AG09309 (cell line): ENCODE data around the gene SRRD.

Experiments used
- DNase-seq: peaks from one replicate; pipeline ENCODE4 v3.0.0-alpha.2; 2010; ENCODE audit warnings: low read depth
- H3K4me3 ChIP-seq: 2 replicates; pipeline ENCODE4 v1.5.1; 2011; ENCODE audit warnings: mild to moderate bottlenecking, low read depth, low read length, moderate library complexity; ENCODE audit not compliant: control insufficient read depth
- CTCF ChIP-seq: IDR thresholded peaks from 2 replicates; pipeline ENCODE4 v1.5.1; 2011; ENCODE audit warnings: mild to moderate bottlenecking, low read depth, low read length, inconsistent platforms; ENCODE audit not compliant: insufficient read depth, control insufficient read depth; ENCODE audit errors: missing control alignments

SRRD gene

DNA sequence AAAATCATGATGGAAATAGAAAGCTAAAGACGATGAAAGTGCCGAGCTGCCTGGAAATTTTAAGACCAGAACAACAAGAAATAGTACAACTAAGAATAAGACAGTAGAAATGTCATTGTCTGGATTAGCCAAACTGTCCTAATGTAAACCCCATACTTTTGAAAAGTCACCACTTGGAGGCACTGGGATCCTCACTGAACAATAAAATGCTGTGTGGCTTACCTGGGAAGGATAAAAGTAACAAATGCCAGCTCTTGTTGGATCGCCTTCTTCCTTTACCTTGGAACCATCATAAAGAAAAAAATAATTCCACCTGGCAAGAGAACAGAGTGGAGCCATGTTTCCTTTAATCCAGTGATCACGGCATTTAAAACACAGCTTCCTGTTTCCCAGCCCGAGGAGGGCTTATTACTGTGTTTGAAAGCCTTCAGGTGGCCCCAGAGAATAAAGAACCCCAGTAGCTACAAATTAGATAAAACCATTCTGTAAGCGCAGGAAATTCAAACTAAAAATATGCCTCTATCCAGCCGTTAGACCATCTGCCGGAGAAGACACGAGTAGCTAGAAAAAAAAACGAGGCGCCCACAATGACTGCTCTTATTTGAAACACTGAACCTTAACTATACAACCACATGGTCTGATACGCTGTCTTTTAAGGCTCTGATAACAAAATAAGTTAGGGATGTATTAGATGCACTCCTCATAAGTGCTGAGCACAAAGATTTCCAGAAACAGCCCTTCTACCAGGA lies 4.5 kb upstream of the SRRD start:
- DNase-seq, result no peak
- no peak overlapping the region for H3K4me3 ChIP-seq
- no peak for TF ChIP-seq CTCF

DNA sequence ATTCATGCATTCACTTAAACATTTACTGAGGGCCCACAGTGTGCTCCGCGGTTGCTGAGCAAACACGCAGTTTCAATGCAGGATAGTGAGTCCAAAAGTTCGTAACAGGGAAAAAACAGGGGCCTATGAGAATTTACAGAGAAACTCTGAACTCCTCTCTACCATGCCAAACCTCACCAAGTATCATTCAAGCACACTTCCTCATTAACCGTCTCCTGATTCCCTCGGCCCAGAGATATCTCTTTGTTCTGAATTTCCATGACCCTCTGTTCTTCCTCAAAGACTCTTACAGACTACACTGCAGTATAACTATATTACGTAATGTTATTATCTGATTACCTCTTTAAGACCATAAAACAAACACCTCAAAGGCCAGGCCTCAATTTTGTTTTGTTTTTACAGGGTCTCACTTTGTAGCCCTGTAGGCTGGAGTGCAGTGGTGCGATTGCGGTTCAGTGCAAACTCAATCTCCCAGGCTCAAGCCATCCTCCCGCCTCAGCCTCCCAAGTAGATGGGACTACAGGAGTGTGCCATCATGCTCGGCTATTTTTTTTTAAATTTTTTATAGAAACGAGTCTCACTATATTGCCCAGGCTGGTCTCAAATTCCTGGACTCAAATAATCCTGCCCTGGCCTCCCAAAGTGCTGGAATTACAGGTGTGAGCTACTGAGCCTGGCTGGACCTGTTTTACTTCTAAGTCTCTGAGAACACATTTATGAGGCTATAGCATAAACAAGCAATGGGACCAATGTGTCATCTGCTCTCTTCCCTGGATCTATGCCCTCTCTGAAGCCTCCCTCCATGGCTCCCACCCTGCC lies 3.7 kb upstream of the SRRD start:
- no peak overlapping the region for H3K4me3 ChIP-seq
- no peak for TF ChIP-seq CTCF
- no peak for DNase-seq

GRCh38 chr22:26480611-26480932 lies 3.1 kb upstream of the SRRD start:
- H3K4me3 ChIP-seq, result no peak overlapping the region
- no peak for TF ChIP-seq CTCF
- no peak for DNase-seq

- DNase-seq, result no peak
- no peak for TF ChIP-seq CTCF
- no peak overlapping the region for H3K4me3 ChIP-seq
Observed at GRCh38 chr22:26481112-26481693, 2.5 kb upstream of the SRRD start.

DNA sequence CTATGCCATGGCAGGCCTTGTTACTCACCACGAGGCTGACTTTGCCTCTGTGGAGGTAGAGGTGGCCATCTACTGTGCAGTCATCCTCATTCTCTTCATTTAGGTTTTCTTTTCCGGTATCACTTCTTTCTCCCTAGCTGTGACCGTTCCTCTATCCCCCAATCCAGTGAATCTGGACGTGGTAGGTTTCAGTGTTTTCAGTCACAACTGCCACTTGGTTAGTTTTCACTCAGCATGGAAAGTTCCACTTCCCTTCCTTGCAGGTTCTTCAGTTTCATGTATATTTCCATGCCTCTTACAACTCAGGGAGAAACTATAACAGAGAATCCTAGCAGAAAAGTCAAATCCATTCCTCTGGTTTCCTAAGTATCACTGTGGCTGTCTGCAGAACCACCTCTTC lies 2.0 kb upstream of the SRRD start:
- H3K4me3 ChIP-seq, result no peak overlapping the region
- no peak for TF ChIP-seq CTCF
- no peak for DNase-seq

DNA sequence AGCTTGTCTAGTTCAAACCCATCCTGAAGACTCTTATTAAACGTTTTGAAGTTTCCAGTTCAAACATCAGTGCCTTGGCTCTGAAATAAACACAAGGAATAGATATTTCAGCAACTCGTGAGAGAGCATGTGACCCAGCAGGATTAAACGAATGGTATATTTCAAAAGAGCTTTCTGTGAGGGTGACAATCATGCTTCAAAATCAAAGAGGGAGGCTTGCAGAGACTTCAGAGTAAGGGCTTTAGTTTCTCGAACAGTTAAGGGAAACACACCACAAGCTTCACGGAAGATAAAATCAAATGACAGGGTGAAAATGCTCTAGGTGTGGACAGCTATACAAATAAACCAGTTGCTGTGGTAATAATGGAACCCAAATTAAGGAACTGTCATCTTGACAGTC lies 1.5 kb upstream of the SRRD start:
- no peak overlapping the region for H3K4me3 ChIP-seq
- DNase-seq, result no peak
- TF ChIP-seq CTCF, result no peak
